NCI-H446 treated with DMSO at 0.1 percent for 48 hours (cell line): ENCODE results near the gene ACSL3.
"Not testable (repeated sequence)": the region's sequence is repeated elsewhere in the genome, so short reads cannot be mapped to it uniquely, and the experiment has no call there.

Source experiments
- DNase-seq: peaks from one replicate; lab custom pipeline; 2025; lab: John Stamatoyannopoulos, UW

ACSL3 gene

GRCh38 chr2:222912117-222912516 lies 51.3 kb downstream of the ACSL3 start:
- DNase-seq, result no peak

- no peak for DNase-seq
These were observed 51.9 kb downstream of the ACSL3 start for GRCh38 chr2:222912776-222913175.

- DNase-seq, result no peak
These were observed 54.5 kb downstream of the ACSL3 start for GRCh38 chr2:222915092-222915957.

GRCh38 chr2:222916229-222917197 lies 55.7 kb downstream of the ACSL3 start:
- DNase-seq, result no peak

- DNase-seq, result not testable (repeated sequence)
These were observed 56.4 kb downstream of the ACSL3 start for GRCh38 chr2:222917212-222917611.

GRCh38 chr2:222919841-222920526 lies 59.1 kb downstream of the ACSL3 start:
- no peak for DNase-seq

GRCh38 chr2:222920657-222921186 lies 59.9 kb downstream of the ACSL3 start:
- DNase-seq, result no peak

GRCh38 chr2:222922019-222922800 lies 61.4 kb downstream of the ACSL3 start:
- no peak for DNase-seq

- no peak for DNase-seq
These were observed 66.1 kb downstream of the ACSL3 start for GRCh38 chr2:222926915-222927314.

- no peak for DNase-seq
These were observed 66.8 kb downstream of the ACSL3 start for GRCh38 chr2:222927600-222927999.

- DNase-seq, result no peak
These were observed 67.5 kb downstream of the ACSL3 start for GRCh38 chr2:222928335-222928734.

- DNase-seq, result no peak
These were observed 70.0 kb downstream of the ACSL3 start for GRCh38 chr2:222930862-222931261.

- DNase-seq, result no peak
These were observed 70.8 kb downstream of the ACSL3 start for GRCh38 chr2:222931659-222932058.

- no peak for DNase-seq
These were observed 72.6 kb downstream of the ACSL3 start for GRCh38 chr2:222933458-222933857.

GRCh38 chr2:222935688-222936298 lies 75.0 kb downstream of the ACSL3 start:
- no peak for DNase-seq

GRCh38 chr2:222936705-222937104 lies 75.9 kb downstream of the ACSL3 start:
- DNase-seq, result no peak

- DNase-seq, result no peak
These were observed 77.5 kb downstream of the ACSL3 start for GRCh38 chr2:222938327-222938726.

GRCh38 chr2:222939208-222939856 lies 78.5 kb downstream of the ACSL3 start:
- no peak for DNase-seq

- DNase-seq, result no peak
These were observed 79.1 kb downstream of the ACSL3 start for GRCh38 chr2:222939979-222940378.

- DNase-seq, result no peak
These were observed 80.7 kb downstream of the ACSL3 start for GRCh38 chr2:222941510-222942032.
